ENCODE measurements around the gene LAMC3.

LAMC3 gene

DNA sequence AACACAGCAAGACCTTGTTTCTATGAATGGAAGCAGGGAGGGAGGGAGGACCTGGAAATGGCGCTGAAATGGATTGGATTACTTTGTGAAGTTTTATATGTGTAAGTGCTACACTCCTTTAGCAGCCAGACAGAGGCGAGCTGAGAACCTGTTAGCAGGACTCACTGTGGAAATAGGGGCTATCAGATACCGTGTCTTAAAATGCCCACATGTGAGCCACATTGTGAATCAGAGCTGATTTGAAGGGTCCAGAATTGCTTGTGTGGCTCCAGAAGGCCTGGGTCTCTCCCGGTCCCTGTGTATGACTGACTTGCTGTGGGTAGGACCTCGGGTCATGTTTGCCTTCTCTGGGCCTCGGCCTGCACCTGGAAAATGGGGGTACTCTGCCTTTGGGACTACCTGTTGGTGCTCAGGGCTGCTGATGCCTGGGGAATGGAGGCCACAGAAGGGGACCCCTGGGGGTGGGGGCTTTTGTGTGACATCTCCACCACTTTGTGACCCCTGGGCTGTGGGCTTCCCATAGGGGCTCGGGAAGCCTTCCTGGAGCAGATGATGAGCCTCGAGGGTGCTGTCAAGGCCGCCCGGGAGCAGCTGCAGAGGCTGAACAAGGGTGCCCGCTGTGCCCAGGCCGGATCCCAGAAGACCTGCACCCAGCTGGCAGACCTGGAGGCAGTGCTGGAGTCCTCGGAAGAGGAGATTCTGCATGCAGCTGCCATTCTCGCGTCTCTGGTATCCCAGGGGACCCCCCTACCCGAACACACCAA is 63.3 kb downstream of the LAMC3 start:
- H3K4me3 ChIP-seq (ENCODE audit: low read depth, low read length), result no peak overlapping the region
- H3K36me3 ChIP-seq (replicated peaks), result no peaks in the 10 kb centered on the region
- no peak for DNase-seq
- no peak overlapping the region for H3K27ac ChIP-seq
- in situ Hi-C loops (cut with HindIII; ENCODE audit: low pct_ligation_motif_present, low sequenced_read_pairs), result no loop called here
- TF ChIP-seq, protein P1, sequence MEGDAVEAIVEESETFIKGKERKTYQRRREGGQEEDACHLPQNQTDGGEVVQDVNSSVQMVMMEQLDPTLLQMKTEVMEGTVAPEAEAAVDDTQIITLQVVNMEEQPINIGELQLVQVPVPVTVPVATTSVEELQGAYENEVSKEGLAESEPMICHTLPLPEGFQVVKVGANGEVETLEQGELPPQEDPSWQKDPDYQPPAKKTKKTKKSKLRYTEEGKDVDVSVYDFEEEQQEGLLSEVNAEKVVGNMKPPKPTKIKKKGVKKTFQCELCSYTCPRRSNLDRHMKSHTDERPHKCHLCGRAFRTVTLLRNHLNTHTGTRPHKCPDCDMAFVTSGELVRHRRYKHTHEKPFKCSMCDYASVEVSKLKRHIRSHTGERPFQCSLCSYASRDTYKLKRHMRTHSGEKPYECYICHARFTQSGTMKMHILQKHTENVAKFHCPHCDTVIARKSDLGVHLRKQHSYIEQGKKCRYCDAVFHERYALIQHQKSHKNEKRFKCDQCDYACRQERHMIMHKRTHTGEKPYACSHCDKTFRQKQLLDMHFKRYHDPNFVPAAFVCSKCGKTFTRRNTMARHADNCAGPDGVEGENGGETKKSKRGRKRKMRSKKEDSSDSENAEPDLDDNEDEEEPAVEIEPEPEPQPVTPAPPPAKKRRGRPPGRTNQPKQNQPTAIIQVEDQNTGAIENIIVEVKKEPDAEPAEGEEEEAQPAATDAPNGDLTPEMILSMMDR (IDR thresholded peaks at IDR 0.05; ENCODE audit: low read depth, low read length, missing control alignments), result no peak
- peaks cover 55% of the 10 kb centered on the region for H3K27me3 ChIP-seq (replicated peaks)

DNA sequence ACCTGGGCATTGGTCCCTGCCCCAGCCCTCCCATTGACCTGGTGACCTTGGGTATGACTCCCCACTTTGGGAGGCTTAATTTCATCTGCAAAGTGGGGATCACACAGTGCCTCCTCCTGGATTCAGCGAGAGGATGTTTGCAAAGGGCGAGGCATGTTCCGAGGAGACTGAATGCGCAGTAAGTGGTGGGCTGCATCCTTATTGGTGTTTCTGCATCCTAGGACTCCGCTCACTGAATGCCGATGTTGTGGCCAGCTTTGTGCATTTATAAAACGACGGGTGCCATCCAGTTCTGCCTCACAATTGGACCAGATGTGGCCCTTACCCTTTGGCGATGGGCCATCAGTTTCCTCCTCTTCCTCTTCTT is 63.9 kb downstream of the LAMC3 start:
- H3K27ac ChIP-seq, result no peak overlapping the region
- TF ChIP-seq, protein P1 (IDR thresholded peaks at IDR 0.05; ENCODE audit: low read depth, low read length, missing control alignments), result no peak
- H3K27me3 ChIP-seq (replicated peaks), result peaks cover 55% of the 10 kb centered on the region
- H3K36me3 ChIP-seq (replicated peaks), result no peaks in the 10 kb centered on the region
- no peak for DNase-seq
- H3K4me3 ChIP-seq (ENCODE audit: low read depth, low read length), result no peak overlapping the region
- in situ Hi-C loops (cut with HindIII; ENCODE audit: low pct_ligation_motif_present, low sequenced_read_pairs), result no loop called here

DNA sequence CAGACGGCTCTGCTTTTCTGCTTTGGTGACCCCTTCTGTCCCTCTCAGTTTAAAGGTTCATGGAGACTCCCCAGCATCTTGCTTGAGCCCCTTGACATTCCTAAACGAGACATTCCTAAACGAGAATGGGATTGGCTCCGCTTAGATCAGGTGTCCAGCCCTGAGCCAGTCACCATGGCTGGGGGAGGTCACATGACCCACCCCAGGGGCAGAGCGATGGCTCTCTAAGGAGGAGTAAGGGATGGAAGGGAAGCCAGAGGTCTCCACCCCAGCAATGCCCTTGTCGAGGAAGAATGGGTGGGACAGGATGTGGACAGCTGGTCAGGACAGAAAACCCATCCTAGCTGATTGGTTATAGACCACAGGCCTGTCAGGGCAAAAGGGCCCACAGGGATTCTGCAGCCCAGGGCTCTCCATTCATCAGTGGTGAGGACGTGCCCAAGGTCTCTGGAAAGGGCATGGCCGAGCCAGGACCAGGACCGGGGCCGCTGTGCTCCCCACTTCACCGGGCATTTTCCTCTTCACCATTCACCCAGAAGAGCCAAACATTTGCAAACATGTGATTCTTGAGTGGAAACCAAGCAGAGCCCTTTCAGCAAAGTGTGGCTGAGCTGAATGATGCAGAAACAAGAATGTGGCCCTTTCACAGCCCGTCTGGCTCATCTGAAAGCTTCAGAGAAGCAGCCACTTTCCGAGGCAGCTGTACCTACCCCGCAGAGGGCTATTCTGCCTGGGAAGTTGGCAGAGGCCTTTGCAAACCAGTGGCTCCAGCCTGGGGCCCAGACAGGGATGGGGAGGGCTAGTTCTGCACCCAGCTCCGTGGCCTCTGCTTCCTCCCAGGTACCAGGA is 67.6 kb downstream of the LAMC3 start:
- in situ Hi-C loops (cut with HindIII; ENCODE audit: low pct_ligation_motif_present, low sequenced_read_pairs), result no loop called here
- Histone ChIP-seq H3K36me3 (replicated peaks) (no peaks in the 10 kb centered on the region), H3K27me3 (replicated peaks) (peaks cover 44% of the 10 kb centered on the region), H3K4me3 (ENCODE audit: low read depth, low read length) (no peak overlapping the region), H3K27ac (no peak overlapping the region)
- DNase-seq, result no peak
- TF ChIP-seq, protein P1 (IDR thresholded peaks at IDR 0.05; ENCODE audit: low read depth, low read length, missing control alignments), result no peak

DNA sequence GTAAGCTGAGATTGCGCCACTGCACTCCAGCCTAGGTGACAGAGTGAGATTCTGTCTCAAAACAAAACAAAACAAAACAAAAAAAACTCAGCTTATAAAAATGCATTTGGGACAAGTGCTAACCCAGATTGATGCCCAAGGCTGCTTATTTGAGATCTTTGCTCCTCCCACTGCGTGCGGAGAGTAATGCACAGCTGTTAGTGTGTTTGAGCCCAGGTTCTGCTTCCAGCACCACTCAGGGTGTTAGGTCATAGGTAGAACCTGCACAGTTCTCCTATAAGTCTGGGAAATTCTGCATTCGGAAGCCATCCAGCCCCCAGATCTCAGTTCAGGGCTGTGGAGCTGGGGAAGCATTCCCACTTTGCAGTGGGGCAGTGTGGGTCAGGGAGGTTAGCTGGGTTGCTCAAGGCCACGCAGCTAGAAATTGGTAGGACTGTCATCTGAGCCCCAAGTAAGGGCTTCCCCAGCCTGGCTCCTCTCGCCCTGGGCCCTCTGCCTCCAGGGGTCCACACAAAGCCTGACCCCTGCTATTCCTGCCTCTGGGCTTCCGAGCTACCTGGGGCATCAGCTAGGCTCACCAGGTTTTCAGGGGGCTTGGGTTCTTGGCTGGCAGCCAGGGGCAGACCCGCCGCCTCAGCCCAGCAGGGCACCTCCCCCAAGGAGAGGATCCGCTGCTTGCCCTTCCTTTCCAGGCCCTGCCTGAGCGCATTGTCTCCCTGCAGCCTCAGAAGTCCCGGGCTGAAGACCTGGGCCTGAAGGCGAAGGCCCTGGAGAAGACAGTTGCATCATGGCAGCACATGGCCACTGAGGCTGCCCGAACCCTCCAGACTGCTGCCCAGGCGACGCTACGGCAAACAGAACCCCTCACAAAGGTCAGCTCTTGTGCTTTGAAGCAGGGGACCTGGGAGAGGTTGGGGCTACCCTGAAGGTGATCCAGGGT is 69.7 kb downstream of the LAMC3 start:
- H3K36me3 ChIP-seq (replicated peaks), result no peaks in the 10 kb centered on the region
- H3K27ac ChIP-seq, result peak overlapping the region; percentile 7
- DNase-seq, result no peak
- in situ Hi-C loops (cut with HindIII; ENCODE audit: low pct_ligation_motif_present, low sequenced_read_pairs), result no loop called here
- TF ChIP-seq, protein P1 (IDR thresholded peaks at IDR 0.05; ENCODE audit: low read depth, low read length, missing control alignments), result no peak
- H3K27me3 ChIP-seq (replicated peaks), result peaks cover 53% of the 10 kb centered on the region
- H3K4me3 ChIP-seq (ENCODE audit: low read depth, low read length), result no peak overlapping the region

DNA sequence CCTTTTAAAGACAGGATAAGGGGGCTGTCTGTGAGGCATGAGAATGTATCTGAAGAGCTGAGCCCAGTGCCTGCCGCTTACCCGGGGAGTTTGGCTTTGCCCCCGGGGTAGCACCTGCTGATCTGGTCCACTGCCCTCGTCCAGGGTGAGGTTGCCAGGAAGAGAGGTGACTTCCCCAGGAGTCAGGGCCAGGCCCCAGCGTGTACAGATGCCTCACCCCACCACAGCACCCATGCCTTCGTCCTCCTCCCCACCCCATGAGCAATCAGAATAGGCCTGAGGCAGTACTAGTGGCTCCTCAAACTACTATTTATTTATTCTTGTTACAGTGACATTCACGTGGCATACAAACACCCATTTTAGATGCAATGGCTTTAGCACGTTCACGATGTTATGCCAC is 71.6 kb downstream of the LAMC3 start:
- no peak overlapping the region for H3K27ac ChIP-seq
- in situ Hi-C loops (cut with HindIII; ENCODE audit: low pct_ligation_motif_present, low sequenced_read_pairs), result no loop called here
- H3K4me3 ChIP-seq (ENCODE audit: low read depth, low read length), result no peak overlapping the region
- DNase-seq, result no peak
- H3K27me3 ChIP-seq (replicated peaks), result peaks cover 59% of the 10 kb centered on the region
- no peaks in the 10 kb centered on the region for H3K36me3 ChIP-seq (replicated peaks)
- TF ChIP-seq, protein P1 (IDR thresholded peaks at IDR 0.05; ENCODE audit: low read depth, low read length, missing control alignments), result no peak

Measured in brain microvascular endothelial cell (primary cell).